ENCODE measurements around the gene MST1R.
"Not testable (repeated sequence)": the region's sequence is repeated elsewhere in the genome, so short reads cannot be mapped to it uniquely, and the experiment has no call there.

- TF ChIP-seq CTCF (IDR thresholded peaks at IDR 0.05; ENCODE audit: low read depth, low read length); POLR2A (IDR thresholded peaks at IDR 0.05; ENCODE audit: extremely low read depth, insufficient read length); MAX (IDR thresholded peaks at IDR 0.05; ENCODE audit: low read depth, low read length): not testable (repeated sequence)
These were observed 28.6 kb upstream of the MST1R start for GRCh38 chr3:49932281-49932680.

Measured in NB4 (cell line).